ENCODE data around the gene VAV2.

GRCh38 chr9:133915534-133916158 lies 76.5 kb downstream of the VAV2 start:
- TF ChIP-seq CTCF (IDR thresholded peaks at IDR 0.05; ENCODE audit: insufficient read depth, low read length, poor library complexity, severe bottlenecking) = no peak
- TF ChIP-seq EZH2phosphoT487 (conservative IDR thresholded peaks at IDR 0.05; ENCODE audit: low read length) = no peak
